SH-SY5Y (cell line): ENCODE results near the gene TM6SF1.

Experiments used
- GATA2 ChIP-seq: IDR thresholded peaks from 2 replicates; pipeline ENCODE4 v1.6.1; 2011; ENCODE audit warnings: mild to moderate bottlenecking, low read depth, low read length
- GATA3 ChIP-seq: IDR thresholded peaks from 2 replicates; pipeline ENCODE4 v1.6.1; 2011; ENCODE audit warnings: low read depth, mild to moderate bottlenecking, low read length, moderate library complexity

GRCh38 chr15:83082730-83083386, 24.6 kb upstream of the TM6SF1 start:
- TF ChIP-seq GATA2, result no peak
- no peak for TF ChIP-seq GATA3
